ENCODE results near the gene TAS2R10. TPM values are rescaled to one million over a fixed set of nuclear protein-coding genes. Genes with fewer than 3 reads are reported as not detected.

TAS2R10 gene
- polyA plus RNA-seq, 1 of the 3 experiments (the other 2 are of a cell fraction) = 0.21 TPM

DNA sequence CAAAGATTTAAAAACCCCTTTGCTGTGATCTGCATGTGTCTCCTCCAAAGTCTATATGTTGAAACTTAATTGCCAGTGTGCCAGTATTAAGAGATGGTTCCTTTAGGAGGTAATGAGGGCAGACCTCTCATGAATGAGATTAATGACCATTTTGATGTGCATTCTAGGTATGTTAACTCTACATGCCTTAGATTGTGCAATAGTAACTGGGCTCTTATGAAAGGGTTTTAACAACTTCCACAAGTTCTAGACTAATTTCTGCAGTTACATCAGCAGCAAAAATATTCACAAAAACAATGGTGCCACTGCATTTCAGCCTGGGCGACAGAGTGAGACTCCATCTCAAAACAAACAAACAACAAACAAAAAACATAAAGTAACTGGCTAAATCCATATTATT, 3.8 kb upstream of the TAS2R10 start:
- Histone ChIP-seq H3K36me3 (replicated peaks in 1 of 2; ENCODE audit: control insufficient read depth in 1 of 2, insufficient read depth in 2 of 2, low read length in 1 of 2) (peaks cover 0 to 2% of the 10 kb centered on the region in 2 experiments), H3K9ac (no peak overlapping the region), H4K20me1 (ENCODE audit: insufficient read depth) (no peaks in the 10 kb centered on the region), H3K4me1 (ENCODE audit: control insufficient read depth in 1 of 2, insufficient read depth in 2 of 2, low read depth in 1 of 2, low read length in 1 of 2) (no peaks in the 10 kb centered on the region), H2AFZ (ENCODE audit: low read depth) (no peak overlapping the region), H3F3A (replicated peaks; ENCODE audit: insufficient read depth) (no peaks in the 10 kb centered on the region), H3K79me2 (ENCODE audit: insufficient read depth) (no peaks in the 10 kb centered on the region), H3K9me3 (no peaks in the 10 kb centered on the region), H3K4me2 (no peak overlapping the region), H3K4me3 (ENCODE audit: low read depth in 2 of 2, low read length in 1 of 2) (no peak overlapping the region), H3K27ac (ENCODE audit: low read depth in 2 of 2, low read length in 1 of 2) (no peak overlapping the region), H3K9me2 (no peaks in the 10 kb centered on the region), H3K27me3 (ENCODE audit: insufficient read depth) (no peaks in the 10 kb centered on the region)
- 95% methylated on average over 1 of the region's 1 CpG for WGBS (ENCODE audit: low lambda C conversion rate)
- ChIA-PET CTCF (no interaction called here), POLR2A (no interaction called here)
- no peak for DNase-seq
- no peak for TF ChIP-seq MXI1 (IDR thresholded peaks at IDR 0.05; ENCODE audit: low read depth, low read length)
- TF ChIP-seq GABPA (IDR thresholded peaks at IDR 0.05; ENCODE audit: low read depth) = no peak
- TF ChIP-seq TAF1 (IDR thresholded peaks at IDR 0.05; ENCODE audit: borderline replicate concordance, low read depth, low read length) = no peak
- TF ChIP-seq CHD2 (IDR thresholded peaks at IDR 0.05; ENCODE audit: low read length, partially characterized antibody) = no peak
- TF ChIP-seq ELF1 (IDR thresholded peaks at IDR 0.05) = no peak
- TF ChIP-seq GATA2 (CRISPR knock-in tag; IDR thresholded peaks at IDR 0.05) = no peak
- TF ChIP-seq FOSL2 (IDR thresholded peaks at IDR 0.05; ENCODE audit: borderline replicate concordance, low read depth) = no peak
- TF ChIP-seq, protein P1, sequence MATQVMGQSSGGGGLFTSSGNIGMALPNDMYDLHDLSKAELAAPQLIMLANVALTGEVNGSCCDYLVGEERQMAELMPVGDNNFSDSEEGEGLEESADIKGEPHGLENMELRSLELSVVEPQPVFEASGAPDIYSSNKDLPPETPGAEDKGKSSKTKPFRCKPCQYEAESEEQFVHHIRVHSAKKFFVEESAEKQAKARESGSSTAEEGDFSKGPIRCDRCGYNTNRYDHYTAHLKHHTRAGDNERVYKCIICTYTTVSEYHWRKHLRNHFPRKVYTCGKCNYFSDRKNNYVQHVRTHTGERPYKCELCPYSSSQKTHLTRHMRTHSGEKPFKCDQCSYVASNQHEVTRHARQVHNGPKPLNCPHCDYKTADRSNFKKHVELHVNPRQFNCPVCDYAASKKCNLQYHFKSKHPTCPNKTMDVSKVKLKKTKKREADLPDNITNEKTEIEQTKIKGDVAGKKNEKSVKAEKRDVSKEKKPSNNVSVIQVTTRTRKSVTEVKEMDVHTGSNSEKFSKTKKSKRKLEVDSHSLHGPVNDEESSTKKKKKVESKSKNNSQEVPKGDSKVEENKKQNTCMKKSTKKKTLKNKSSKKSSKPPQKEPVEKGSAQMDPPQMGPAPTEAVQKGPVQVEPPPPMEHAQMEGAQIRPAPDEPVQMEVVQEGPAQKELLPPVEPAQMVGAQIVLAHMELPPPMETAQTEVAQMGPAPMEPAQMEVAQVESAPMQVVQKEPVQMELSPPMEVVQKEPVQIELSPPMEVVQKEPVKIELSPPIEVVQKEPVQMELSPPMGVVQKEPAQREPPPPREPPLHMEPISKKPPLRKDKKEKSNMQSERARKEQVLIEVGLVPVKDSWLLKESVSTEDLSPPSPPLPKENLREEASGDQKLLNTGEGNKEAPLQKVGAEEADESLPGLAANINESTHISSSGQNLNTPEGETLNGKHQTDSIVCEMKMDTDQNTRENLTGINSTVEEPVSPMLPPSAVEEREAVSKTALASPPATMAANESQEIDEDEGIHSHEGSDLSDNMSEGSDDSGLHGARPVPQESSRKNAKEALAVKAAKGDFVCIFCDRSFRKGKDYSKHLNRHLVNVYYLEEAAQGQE (IDR thresholded peaks at IDR 0.05; ENCODE audit: low read depth, low read length) = no peak
- TF ChIP-seq POLR2AphosphoS5 (IDR thresholded peaks at IDR 0.05; ENCODE audit: low read depth, low read length) = no peak
- TF ChIP-seq, protein P2, sequence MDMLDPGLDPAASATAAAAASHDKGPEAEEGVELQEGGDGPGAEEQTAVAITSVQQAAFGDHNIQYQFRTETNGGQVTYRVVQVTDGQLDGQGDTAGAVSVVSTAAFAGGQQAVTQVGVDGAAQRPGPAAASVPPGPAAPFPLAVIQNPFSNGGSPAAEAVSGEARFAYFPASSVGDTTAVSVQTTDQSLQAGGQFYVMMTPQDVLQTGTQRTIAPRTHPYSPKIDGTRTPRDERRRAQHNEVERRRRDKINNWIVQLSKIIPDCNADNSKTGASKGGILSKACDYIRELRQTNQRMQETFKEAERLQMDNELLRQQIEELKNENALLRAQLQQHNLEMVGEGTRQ (IDR thresholded peaks at IDR 0.05; ENCODE audit: borderline replicate concordance, low read depth, low read length) = no peak

DNA sequence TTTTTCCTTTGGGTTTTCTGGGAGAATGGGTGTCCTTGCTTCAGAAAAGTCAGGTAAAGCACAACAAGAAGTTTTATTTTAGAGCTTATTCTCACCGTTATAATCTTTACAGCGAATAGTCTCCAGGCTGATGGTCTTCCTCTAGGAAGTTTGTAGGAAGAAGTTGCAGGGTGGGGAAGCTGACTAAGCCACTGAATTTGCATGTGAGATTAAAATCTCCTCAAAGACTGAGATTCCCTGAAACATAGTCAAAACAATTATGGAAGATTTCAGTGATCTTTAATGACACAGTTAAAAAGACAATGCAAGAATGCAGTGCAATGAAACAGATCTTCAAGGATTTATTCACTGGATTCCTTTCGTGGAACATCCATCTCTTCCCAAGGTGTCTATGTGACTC, 1.2 kb downstream of the TAS2R10 start:
- Histone ChIP-seq H3K4me1 (ENCODE audit: control insufficient read depth in 1 of 2, insufficient read depth in 2 of 2, low read depth in 1 of 2, low read length in 1 of 2) (no peaks in the 10 kb centered on the region), H3K9me2 (no peaks in the 10 kb centered on the region), H3K27me3 (ENCODE audit: insufficient read depth) (no peaks in the 10 kb centered on the region), H3K36me3 (replicated peaks in 1 of 2; ENCODE audit: control insufficient read depth in 1 of 2, insufficient read depth in 2 of 2, low read length in 1 of 2) (no peaks in the 10 kb centered on the region), H3K9me3 (no peaks in the 10 kb centered on the region), H3K79me2 (ENCODE audit: insufficient read depth) (no peaks in the 10 kb centered on the region), H3F3A (replicated peaks; ENCODE audit: insufficient read depth) (no peaks in the 10 kb centered on the region), H3K4me2 (no peak overlapping the region), H3K9ac (no peak overlapping the region), H3K27ac (ENCODE audit: low read depth in 2 of 2, low read length in 1 of 2) (no peak overlapping the region), H2AFZ (ENCODE audit: low read depth) (no peak overlapping the region), H4K20me1 (ENCODE audit: insufficient read depth) (no peaks in the 10 kb centered on the region), H3K4me3 (ENCODE audit: low read depth in 2 of 2, low read length in 1 of 2) (no peak overlapping the region)
- DNase-seq = no peak
- TF ChIP-seq SIN3A (IDR thresholded peaks at IDR 0.05; ENCODE audit: borderline replicate concordance, low read depth, low read length) (no peak), RAD21 (IDR thresholded peaks at IDR 0.05; ENCODE audit: low read length) (no peak), YY1 (IDR thresholded peaks at IDR 0.05; ENCODE audit: low read depth) (no peak), RXRA (IDR thresholded peaks at IDR 0.05; ENCODE audit: borderline replicate concordance, low read depth) (no peak), RFX5 (IDR thresholded peaks at IDR 0.05; ENCODE audit: low read length) (no peak), TEAD4 (IDR thresholded peaks at IDR 0.05; ENCODE audit: borderline replicate concordance, insufficient read depth) (no peak), FOXJ3 (CRISPR knock-in tag; IDR thresholded peaks at IDR 0.05) (no peak), NRF1 (IDR thresholded peaks at IDR 0.05; ENCODE audit: low read depth, low read length) (no peak), POLR2AphosphoS5 (IDR thresholded peaks at IDR 0.05; ENCODE audit: low read depth, low read length) (no peak), MXI1 (IDR thresholded peaks at IDR 0.05; ENCODE audit: low read depth, low read length) (no peak), EP300 (IDR thresholded peaks at IDR 0.05; ENCODE audit: borderline replicate concordance in 1 of 2, low read depth in 1 of 2, low read length in 1 of 2) (no peak)
- TF ChIP-seq, protein P2 (IDR thresholded peaks at IDR 0.05; ENCODE audit: borderline replicate concordance, low read depth, low read length) = no peak
- TF ChIP-seq, protein P1 (IDR thresholded peaks at IDR 0.05; ENCODE audit: low read depth, low read length) = no peak
- ChIA-PET CTCF (no interaction called here), POLR2A (no interaction called here)
- WGBS (ENCODE audit: low lambda C conversion rate) = 91% methylated on average over 3 of the region's 3 CpGs
